MCF 10A (cell line): ENCODE results near the gene ZNF571. TPM values are rescaled to one million over a fixed set of nuclear protein-coding genes. Genes with fewer than 3 reads are reported as not detected.

Source experiments
- BruUV-seq: library from RNA; stranded (reverse); fragments of 400-500 nt; replicated peaks from 2 replicates; lab custom pipeline; 2021; lab: Mats Ljungman, UMichigan
- CTCF ChIA-PET: fragments of 300-600 bp; sonication (Branson Sonifier 250); formaldehyde crosslinking; extraction: SDS; loops from one replicate; lab custom pipeline; 2021; ENCODE audit warnings: antibody characterized with exemption, inconsistent platforms; lab: Yijun Ruan, JAX
- POLR2A ChIA-PET: fragments of 300-600, 350-650 bp; sonication (Branson Sonifier 250); formaldehyde crosslinking; extraction: SDS; loops from one replicate; lab custom pipeline; 2020; ENCODE audit warnings: antibody characterized with exemption, inconsistent platforms; lab: Yijun Ruan, JAX
- DNase-seq: peaks from one replicate; pipeline ENCODE4 v3.0.0-alpha.2; 2018; ENCODE audit not compliant: unreplicated experiment
- H3K27ac Mint-ChIP-seq: one replicate; pipeline ENCODE4 v1.8.0; 2022; ENCODE audit warnings: mild to moderate bottlenecking, low read depth, mixed read lengths; ENCODE audit not compliant: unreplicated experiment
- H3K27me3 Mint-ChIP-seq: one replicate; pipeline ENCODE4 v1.8.0; 2022; ENCODE audit warnings: mixed read lengths; ENCODE audit not compliant: insufficient read depth, unreplicated experiment
- H3K36me3 Mint-ChIP-seq: one replicate; pipeline ENCODE4 v1.8.0; 2022; ENCODE audit warnings: mild to moderate bottlenecking, moderate library complexity, mixed read lengths; ENCODE audit not compliant: insufficient read depth, unreplicated experiment
- H3K4me1 Mint-ChIP-seq: one replicate; pipeline ENCODE4 v1.8.0; 2022; ENCODE audit warnings: mixed read lengths; ENCODE audit not compliant: insufficient read depth, unreplicated experiment
- H3K4me3 Mint-ChIP-seq: one replicate; pipeline ENCODE4 v1.8.0; 2022; ENCODE audit warnings: mild to moderate bottlenecking, moderate library complexity, mixed read lengths; ENCODE audit not compliant: unreplicated experiment
- H3K9me3 Mint-ChIP-seq: one replicate; pipeline ENCODE4 v1.8.0; 2022; ENCODE audit warnings: mixed read lengths; ENCODE audit not compliant: unreplicated experiment
- CTCF ChIP-seq: fragments of 200-600 bp; IDR thresholded peaks from one replicate; pipeline ENCODE4 v1.8.0; 2022; ENCODE audit warnings: antibody characterized with exemption, mild to moderate bottlenecking; ENCODE audit not compliant: unreplicated experiment
- intact Hi-C: fragments of 100-400 bp; cut with micrococcal nuclease; formaldehyde crosslinking; loops from 2 replicates; pipeline ENCODE4 v1.14.1; 2022
- total RNA-seq: library from RNA; stranded (reverse); gene quantifications from 2 replicates; pipeline ENCODE4 v1.2.3, GENCODE V29; 2022

Gene ZNF571
- total RNA-seq, 1 experiment from 2014 or later: 6.3 TPM

- H3K9me3 Mint-ChIP-seq: peaks cover 33% of the 10 kb centered on the region
- CTCF ChIA-PET: no interaction called here
- DNase-seq: peak; percentile 2
- TF ChIP-seq CTCF: no peak
- H3K4me1 Mint-ChIP-seq: no peaks in the 10 kb centered on the region
- H3K36me3 Mint-ChIP-seq: peaks cover 38% of the 10 kb centered on the region
- intact Hi-C loops: no loop called here
- POLR2A ChIA-PET: no interaction called here
- H3K27me3 Mint-ChIP-seq: no peaks in the 10 kb centered on the region
- TSS peak; percentile 28 for BruUV-seq
- H3K27ac Mint-ChIP-seq: no peak overlapping the region
- H3K4me3 Mint-ChIP-seq: no peak overlapping the region
These were observed 29.8 kb downstream of the ZNF571 start for GRCh38 chr19:37564624-37565369.

- peaks cover 38% of the 10 kb centered on the region for H3K36me3 Mint-ChIP-seq
- intact Hi-C loops: no loop called here
These were observed 31.1 kb downstream of the ZNF571 start for GRCh38 chr19:37563518-37563917.

GRCh38 chr19:37551129-37551993 is 43.2 kb downstream of the ZNF571 start:
- H3K27me3 Mint-ChIP-seq: no peaks in the 10 kb centered on the region
- peaks cover 36% of the 10 kb centered on the region for H3K9me3 Mint-ChIP-seq
- no peak overlapping the region for H3K4me3 Mint-ChIP-seq
- BruUV-seq: no TSS peak
- no peak overlapping the region for H3K27ac Mint-ChIP-seq
- ChIA-PET CTCF (no interaction called here), POLR2A (no interaction called here)
- no peak for DNase-seq
- no peaks in the 10 kb centered on the region for H3K4me1 Mint-ChIP-seq
- no peak for TF ChIP-seq CTCF
- no peaks in the 10 kb centered on the region for H3K36me3 Mint-ChIP-seq
- intact Hi-C loops: no loop called here

More at GRCh38 chr19:37563518-37563917, 31.1 kb downstream of the ZNF571 start:
- ChIA-PET POLR2A (no interaction called here), CTCF (no interaction called here)
- DNase-seq: no peak
- no peaks in the 10 kb centered on the region for H3K4me1 Mint-ChIP-seq
- H3K27me3 Mint-ChIP-seq: no peaks in the 10 kb centered on the region
- TF ChIP-seq CTCF: no peak
- peaks cover 27% of the 10 kb centered on the region for H3K9me3 Mint-ChIP-seq
- H3K4me3 Mint-ChIP-seq: no peak overlapping the region
- no peak overlapping the region for H3K27ac Mint-ChIP-seq
- BruUV-seq: no TSS peak

GRCh38 chr19:37537391-37537947 is 57.1 kb downstream of the ZNF571 start:
- POLR2A ChIA-PET: no interaction called here
- DNase-seq: no peak
- peaks cover 27% of the 10 kb centered on the region for H3K9me3 Mint-ChIP-seq
- H3K27ac Mint-ChIP-seq: no peak overlapping the region
- CTCF ChIA-PET: no interaction called here
- no peaks in the 10 kb centered on the region for H3K4me1 Mint-ChIP-seq
- no peak for TF ChIP-seq CTCF
- BruUV-seq: no TSS peak
- no peak overlapping the region for H3K4me3 Mint-ChIP-seq
- intact Hi-C loops: no loop called here
- no peaks in the 10 kb centered on the region for H3K27me3 Mint-ChIP-seq
- no peaks in the 10 kb centered on the region for H3K36me3 Mint-ChIP-seq
